Ovary (tissue), 3 donors: ENCODE data around the gene FGD3.

Source experiments
- POLR2A ChIP-seq: fragments of 450-650 bp; IDR thresholded peaks from one replicate; pipeline ENCODE4 v1.6.1; 2017; ENCODE audit warnings: antibody characterized with exemption, mild to moderate bottlenecking, moderate library complexity
- TF ChIP-seq, protein P1 (sequence below), 3 donors: fragments of 450-650 bp in 2 of 3; fragments of 200-600 bp in 1 of 3; IDR thresholded peaks; one replicate each; pipeline versions ENCODE4 v1.5.1 to v1.8.0; 2016 to 2022; ENCODE audit warnings: antibody characterized with exemption in 3 of 3, mild to moderate bottlenecking in 1 of 3
- donor health status: DM: no; HTN: no; CAD: no.

- TF ChIP-seq, protein P1, sequence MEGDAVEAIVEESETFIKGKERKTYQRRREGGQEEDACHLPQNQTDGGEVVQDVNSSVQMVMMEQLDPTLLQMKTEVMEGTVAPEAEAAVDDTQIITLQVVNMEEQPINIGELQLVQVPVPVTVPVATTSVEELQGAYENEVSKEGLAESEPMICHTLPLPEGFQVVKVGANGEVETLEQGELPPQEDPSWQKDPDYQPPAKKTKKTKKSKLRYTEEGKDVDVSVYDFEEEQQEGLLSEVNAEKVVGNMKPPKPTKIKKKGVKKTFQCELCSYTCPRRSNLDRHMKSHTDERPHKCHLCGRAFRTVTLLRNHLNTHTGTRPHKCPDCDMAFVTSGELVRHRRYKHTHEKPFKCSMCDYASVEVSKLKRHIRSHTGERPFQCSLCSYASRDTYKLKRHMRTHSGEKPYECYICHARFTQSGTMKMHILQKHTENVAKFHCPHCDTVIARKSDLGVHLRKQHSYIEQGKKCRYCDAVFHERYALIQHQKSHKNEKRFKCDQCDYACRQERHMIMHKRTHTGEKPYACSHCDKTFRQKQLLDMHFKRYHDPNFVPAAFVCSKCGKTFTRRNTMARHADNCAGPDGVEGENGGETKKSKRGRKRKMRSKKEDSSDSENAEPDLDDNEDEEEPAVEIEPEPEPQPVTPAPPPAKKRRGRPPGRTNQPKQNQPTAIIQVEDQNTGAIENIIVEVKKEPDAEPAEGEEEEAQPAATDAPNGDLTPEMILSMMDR (IDR thresholded peaks at IDR 0.05), result no peak
- TF ChIP-seq POLR2A, result no peak
Observed at GRCh38 chr9:93076792-93077128, 129.4 kb downstream of the FGD3 start.
